Breast epithelium (tissue), 3 donors: ENCODE measurements around the gene VMP1.

Experiments
- CTCF ChIP-seq, 3 donors: fragments of 450-650 bp; IDR thresholded peaks; one replicate each; pipeline ENCODE4 v1.5.1; 2016 to 2017; ENCODE audit warnings: antibody characterized with exemption in 3 of 3, mild to moderate bottlenecking in 3 of 3, moderate library complexity in 3 of 3
- POLR2A ChIP-seq: fragments of 450-650 bp; IDR thresholded peaks from one replicate; pipeline ENCODE4 v1.6.1; 2016; ENCODE audit warnings: antibody characterized with exemption, mild to moderate bottlenecking, moderate library complexity

GRCh38 chr17:59666235-59666634, 41.2 kb upstream of the VMP1 start:
- TF ChIP-seq CTCF (IDR thresholded peaks at IDR 0.05), result no peak
- TF ChIP-seq POLR2A, result no peak
